AG09309 (cell line): ENCODE data around the gene CYP19A1.
"Not testable (repeated sequence)": the region's sequence is repeated elsewhere in the genome, so short reads cannot be mapped to it uniquely, and the experiment has no call there.

Experiments used
- DNase-seq: peaks from one replicate; pipeline ENCODE4 v3.0.0-alpha.2; 2010; ENCODE audit warnings: low read depth
- H3K4me3 ChIP-seq: 2 replicates; pipeline ENCODE4 v1.5.1; 2011; ENCODE audit warnings: mild to moderate bottlenecking, low read depth, low read length, moderate library complexity; ENCODE audit not compliant: control insufficient read depth
- CTCF ChIP-seq: IDR thresholded peaks from 2 replicates; pipeline ENCODE4 v1.5.1; 2011; ENCODE audit warnings: mild to moderate bottlenecking, low read depth, low read length, inconsistent platforms; ENCODE audit not compliant: insufficient read depth, control insufficient read depth; ENCODE audit errors: missing control alignments

CYP19A1 gene

GRCh38 chr15:51283026-51283425, 55.4 kb downstream of the CYP19A1 start:
- TF ChIP-seq CTCF: no peak
- DNase-seq: no peak
- H3K4me3 ChIP-seq: no peak overlapping the region

GRCh38 chr15:51282241-51282640, 56.2 kb downstream of the CYP19A1 start:
- not testable (repeated sequence) for H3K4me3 ChIP-seq
- peak; percentile 7 for DNase-seq

- DNase-seq: peak; percentile 7
These were observed 56.9 kb downstream of the CYP19A1 start for GRCh38 chr15:51281368-51281967.

GRCh38 chr15:51280838-51281237, 57.6 kb downstream of the CYP19A1 start:
- no peak for DNase-seq
- H3K4me3 ChIP-seq: no peak overlapping the region
- no peak for TF ChIP-seq CTCF

More at GRCh38 chr15:51281368-51281967, 56.9 kb downstream of the CYP19A1 start:
- TF ChIP-seq CTCF: peak; percentile 84
- no peak overlapping the region for H3K4me3 ChIP-seq

GRCh38 chr15:51279391-51279790, 59.0 kb downstream of the CYP19A1 start:
- no peak for TF ChIP-seq CTCF
- H3K4me3 ChIP-seq: no peak overlapping the region
- DNase-seq: no peak

- no peak for DNase-seq
- H3K4me3 ChIP-seq: no peak overlapping the region
- no peak for TF ChIP-seq CTCF
These were observed 61.3 kb downstream of the CYP19A1 start for GRCh38 chr15:51277101-51277500.

- DNase-seq: no peak
- no peak for TF ChIP-seq CTCF
- H3K4me3 ChIP-seq: no peak overlapping the region
These were observed 63.4 kb downstream of the CYP19A1 start for GRCh38 chr15:51274956-51275355.
